Measurements from ENCODE around the gene RPP25L.

RPP25L gene

GRCh38 chr9:34565856-34566255, 46.0 kb downstream of the RPP25L start:
- no peak for DNase-seq

- DNase-seq, result no peak
Observed at GRCh38 chr9:34564617-34565016, 47.3 kb downstream of the RPP25L start.

GRCh38 chr9:34563262-34563661, 48.6 kb downstream of the RPP25L start:
- DNase-seq, result no peak

- DNase-seq, result peak in 1 of 2 donors; percentile 6
Observed at GRCh38 chr9:34562135-34562745, 49.7 kb downstream of the RPP25L start.

GRCh38 chr9:34560599-34561214, 51.2 kb downstream of the RPP25L start:
- DNase-seq, result no peak
